Rectal smooth muscle tissue (tissue), 1 donor: ENCODE data around the gene IGFBPL1.

Experiments
- H3K27ac ChIP-seq: one replicate; pipeline ENCODE4 v1.7.0; 2013; ENCODE audit warnings: low read depth, low read length, inconsistent platforms
- H3K27me3 ChIP-seq: one replicate; pipeline ENCODE4 v1.7.0; 2013; ENCODE audit warnings: low read length; ENCODE audit not compliant: control insufficient read depth, insufficient read depth
- H3K36me3 ChIP-seq: one replicate; pipeline ENCODE4 v1.7.0; 2013; ENCODE audit warnings: low read length; ENCODE audit not compliant: control insufficient read depth, insufficient read depth
- H3K4me1 ChIP-seq: one replicate; pipeline ENCODE4 v1.7.0; 2013; ENCODE audit warnings: low read length; ENCODE audit not compliant: control insufficient read depth, insufficient read depth
- H3K4me3 ChIP-seq: one replicate; pipeline ENCODE4 v1.7.0; 2013; ENCODE audit warnings: low read length
- H3K9ac ChIP-seq: one replicate; pipeline ENCODE4 v1.7.0; 2013; ENCODE audit warnings: low read length

Gene IGFBPL1

GRCh38 chr9:38367898-38368297 is 56.4 kb downstream of the IGFBPL1 start:
- Histone ChIP-seq H3K4me1 (no peaks in the 10 kb centered on the region), H3K27ac (no peak overlapping the region), H3K4me3 (no peak overlapping the region), H3K27me3 (no peaks in the 10 kb centered on the region), H3K36me3 (no peaks in the 10 kb centered on the region), H3K9ac (no peak overlapping the region)

GRCh38 chr9:38363589-38363925 is 60.7 kb downstream of the IGFBPL1 start:
- Histone ChIP-seq H3K36me3 (no peaks in the 10 kb centered on the region), H3K9ac (no peak overlapping the region), H3K27me3 (no peaks in the 10 kb centered on the region), H3K4me1 (no peaks in the 10 kb centered on the region), H3K27ac (no peak overlapping the region), H3K4me3 (no peak overlapping the region)

DNA sequence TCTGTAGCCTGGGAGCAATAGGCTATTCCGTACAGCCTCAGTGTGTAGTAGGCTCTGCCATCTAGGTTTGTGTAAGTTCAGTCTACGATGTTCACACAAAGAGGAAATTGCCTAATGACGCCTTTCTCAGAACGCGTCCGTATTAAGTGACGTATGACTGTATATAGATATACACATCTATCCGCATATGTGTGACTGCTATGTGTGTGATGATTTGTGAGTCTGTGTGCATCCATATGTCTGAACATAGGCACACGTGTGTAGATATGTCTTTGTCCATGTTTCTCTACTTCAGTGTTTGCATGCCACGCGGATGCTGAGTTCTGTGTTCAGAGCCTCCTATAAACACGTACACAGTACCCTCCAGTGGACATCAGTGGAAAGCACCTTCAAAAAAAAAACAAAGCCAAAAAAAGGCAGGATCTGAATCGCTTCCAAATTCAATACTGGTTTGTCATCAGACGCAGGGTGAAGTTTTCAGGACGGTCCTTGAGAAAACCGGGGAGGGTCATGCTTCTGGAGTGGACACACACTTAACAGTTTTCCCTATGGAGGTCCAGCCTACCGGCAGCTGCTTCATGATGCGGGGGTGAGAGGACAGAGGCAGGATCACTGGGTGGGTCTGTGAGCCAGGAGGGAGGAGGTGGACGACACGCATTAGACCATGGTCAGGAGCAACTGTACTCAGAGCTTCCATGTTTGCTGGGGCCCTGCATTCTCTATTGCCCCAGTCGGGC is 61.2 kb downstream of the IGFBPL1 start:
- H3K36me3 ChIP-seq: no peaks in the 10 kb centered on the region
- H3K27me3 ChIP-seq: no peaks in the 10 kb centered on the region
- H3K27ac ChIP-seq: no peak overlapping the region
- no peaks in the 10 kb centered on the region for H3K4me1 ChIP-seq
- H3K9ac ChIP-seq: no peak overlapping the region
- H3K4me3 ChIP-seq: peak overlapping the region; percentile 29

GRCh38 chr9:38361473-38361850 is 62.8 kb downstream of the IGFBPL1 start:
- no peak overlapping the region for H3K27ac ChIP-seq
- H3K27me3 ChIP-seq: no peaks in the 10 kb centered on the region
- H3K4me1 ChIP-seq: no peaks in the 10 kb centered on the region
- no peak overlapping the region for H3K4me3 ChIP-seq
- H3K36me3 ChIP-seq: no peaks in the 10 kb centered on the region
- H3K9ac ChIP-seq: no peak overlapping the region

DNA sequence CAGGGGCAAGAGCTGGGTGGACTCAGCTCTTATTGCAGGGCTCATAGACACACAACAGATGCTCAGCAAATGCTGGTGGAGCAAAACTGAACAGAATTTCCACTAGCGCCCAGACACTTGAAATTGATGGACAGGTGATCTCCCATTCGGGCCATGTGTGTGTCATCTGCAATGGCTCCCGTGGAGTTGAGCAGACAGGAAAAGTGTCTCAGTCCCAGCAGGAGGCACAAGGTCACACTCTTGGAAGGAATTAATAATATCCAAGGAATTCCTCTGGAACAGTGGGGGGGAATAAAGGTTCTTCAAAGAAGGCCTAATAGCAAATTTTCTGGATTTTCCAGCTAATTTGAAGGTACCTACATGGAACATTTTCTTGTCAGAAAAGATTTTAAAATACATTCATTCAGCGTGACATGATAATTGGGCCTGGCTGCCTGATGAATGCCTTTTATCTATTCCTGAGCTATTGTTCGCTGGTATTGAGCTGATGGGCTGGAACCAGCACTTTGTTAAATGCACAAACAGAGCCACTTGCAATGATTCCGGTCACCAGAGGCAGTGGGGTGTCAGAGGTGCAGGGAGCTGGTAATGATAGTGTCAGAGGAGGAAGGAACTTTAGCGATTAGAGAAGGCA is 63.3 kb downstream of the IGFBPL1 start:
- Histone ChIP-seq H3K9ac (no peak overlapping the region), H3K4me3 (no peak overlapping the region), H3K36me3 (no peaks in the 10 kb centered on the region), H3K4me1 (no peaks in the 10 kb centered on the region), H3K27ac (no peak overlapping the region), H3K27me3 (no peaks in the 10 kb centered on the region)

DNA sequence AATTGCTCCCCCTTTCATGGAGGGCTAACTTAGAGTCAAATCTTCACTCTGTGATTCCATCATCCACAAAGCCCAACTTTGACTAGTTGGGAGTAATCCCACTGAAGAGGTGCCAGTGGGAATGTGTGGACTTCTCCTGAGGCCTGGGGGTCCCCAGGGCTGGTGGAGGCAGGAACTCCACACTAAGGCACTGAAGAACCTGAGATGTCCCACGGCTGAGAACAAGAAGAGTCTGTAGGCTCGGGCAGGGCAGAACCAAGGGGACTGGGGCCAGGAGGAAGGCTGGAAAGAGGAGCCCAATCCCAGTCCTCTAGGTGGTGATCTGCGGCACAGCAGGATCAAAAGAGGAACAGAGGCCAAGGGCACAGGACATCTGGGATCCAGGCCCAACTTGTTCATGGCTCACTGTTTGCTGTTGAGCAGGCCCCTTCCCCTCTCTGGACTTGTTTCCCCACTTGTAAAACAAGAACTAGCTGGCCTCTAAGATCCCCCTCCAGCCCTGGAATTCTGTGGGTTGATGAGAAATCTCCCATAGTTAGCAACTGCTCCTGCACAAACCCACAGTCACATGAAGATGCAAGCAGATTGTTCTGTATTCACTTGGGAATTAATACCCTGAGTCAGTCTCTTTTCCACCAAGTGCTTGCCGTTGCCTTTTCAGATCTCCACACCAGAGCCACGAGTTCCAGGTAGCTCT is 64.4 kb downstream of the IGFBPL1 start:
- Histone ChIP-seq H3K27me3 (no peaks in the 10 kb centered on the region), H3K9ac (no peak overlapping the region), H3K4me1 (no peaks in the 10 kb centered on the region), H3K36me3 (no peaks in the 10 kb centered on the region), H3K4me3 (no peak overlapping the region), H3K27ac (no peak overlapping the region)

- H3K27ac ChIP-seq: no peak overlapping the region
- H3K36me3 ChIP-seq: no peaks in the 10 kb centered on the region
- no peak overlapping the region for H3K4me3 ChIP-seq
- H3K4me1 ChIP-seq: no peaks in the 10 kb centered on the region
- H3K27me3 ChIP-seq: no peaks in the 10 kb centered on the region
- no peak overlapping the region for H3K9ac ChIP-seq
These were observed 65.0 kb downstream of the IGFBPL1 start for GRCh38 chr9:38359297-38359653.

GRCh38 chr9:38358390-38359296 is 65.6 kb downstream of the IGFBPL1 start:
- H3K27me3 ChIP-seq: no peaks in the 10 kb centered on the region
- no peaks in the 10 kb centered on the region for H3K4me1 ChIP-seq
- no peak overlapping the region for H3K9ac ChIP-seq
- H3K27ac ChIP-seq: no peak overlapping the region
- no peaks in the 10 kb centered on the region for H3K36me3 ChIP-seq
- H3K4me3 ChIP-seq: no peak overlapping the region

DNA sequence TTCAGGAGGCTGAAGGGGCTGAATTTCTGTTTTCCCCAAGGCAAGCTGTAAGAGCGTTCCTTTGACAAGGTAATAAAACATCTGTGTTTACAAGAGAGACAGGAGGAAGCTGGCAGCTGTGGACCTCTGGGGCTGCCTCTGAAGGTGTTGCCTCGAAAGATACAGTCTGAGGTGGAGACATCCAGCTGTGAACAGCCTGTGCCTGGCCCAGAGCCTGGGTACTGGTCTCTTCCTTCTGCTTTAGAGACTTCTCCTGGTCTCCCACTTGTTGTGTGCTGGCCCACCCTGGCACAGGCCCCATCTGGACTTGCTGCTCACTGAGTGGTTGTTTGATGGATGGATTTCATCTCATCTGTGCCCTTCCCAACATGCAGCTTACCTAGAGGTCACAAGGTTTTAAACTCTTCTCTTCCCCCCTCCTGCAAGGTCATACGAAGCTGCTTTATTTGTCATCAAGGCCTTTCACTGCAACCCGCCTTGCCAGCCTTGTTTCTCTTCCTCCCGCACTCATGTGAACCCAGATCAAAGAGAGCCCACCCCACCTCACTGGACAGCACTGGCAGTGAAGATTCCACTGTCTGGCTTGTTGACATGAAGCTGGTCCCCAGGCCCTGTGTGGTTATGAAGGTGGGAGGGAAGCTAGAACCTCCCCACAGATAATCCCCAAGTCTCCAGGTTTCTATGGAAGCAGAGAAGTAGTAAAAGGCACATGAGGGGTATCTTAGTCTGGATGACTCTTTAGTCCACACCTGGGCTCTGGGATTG is 66.7 kb downstream of the IGFBPL1 start:
- H3K36me3 ChIP-seq: no peaks in the 10 kb centered on the region
- no peaks in the 10 kb centered on the region for H3K27me3 ChIP-seq
- H3K9ac ChIP-seq: no peak overlapping the region
- H3K4me3 ChIP-seq: no peak overlapping the region
- no peaks in the 10 kb centered on the region for H3K4me1 ChIP-seq
- H3K27ac ChIP-seq: no peak overlapping the region

- Histone ChIP-seq H3K4me3 (no peak overlapping the region), H3K4me1 (no peaks in the 10 kb centered on the region), H3K27ac (no peak overlapping the region), H3K9ac (no peak overlapping the region), H3K36me3 (no peaks in the 10 kb centered on the region), H3K27me3 (no peaks in the 10 kb centered on the region)
These were observed 67.4 kb downstream of the IGFBPL1 start for GRCh38 chr9:38356851-38357250.
